ENCODE measurements around the gene RLN3. TPM values are rescaled to one million over a fixed set of nuclear protein-coding genes. Genes with fewer than 3 reads are reported as not detected.

RLN3 gene
- total and polyA plus RNA-seq, 9 of the 15 experiments (the other 6 are each of a cell fraction or from before 2014, with no cell fraction given): 0.31 to 1.2 (median 0.71) TPM; not detected in 6

DNA sequence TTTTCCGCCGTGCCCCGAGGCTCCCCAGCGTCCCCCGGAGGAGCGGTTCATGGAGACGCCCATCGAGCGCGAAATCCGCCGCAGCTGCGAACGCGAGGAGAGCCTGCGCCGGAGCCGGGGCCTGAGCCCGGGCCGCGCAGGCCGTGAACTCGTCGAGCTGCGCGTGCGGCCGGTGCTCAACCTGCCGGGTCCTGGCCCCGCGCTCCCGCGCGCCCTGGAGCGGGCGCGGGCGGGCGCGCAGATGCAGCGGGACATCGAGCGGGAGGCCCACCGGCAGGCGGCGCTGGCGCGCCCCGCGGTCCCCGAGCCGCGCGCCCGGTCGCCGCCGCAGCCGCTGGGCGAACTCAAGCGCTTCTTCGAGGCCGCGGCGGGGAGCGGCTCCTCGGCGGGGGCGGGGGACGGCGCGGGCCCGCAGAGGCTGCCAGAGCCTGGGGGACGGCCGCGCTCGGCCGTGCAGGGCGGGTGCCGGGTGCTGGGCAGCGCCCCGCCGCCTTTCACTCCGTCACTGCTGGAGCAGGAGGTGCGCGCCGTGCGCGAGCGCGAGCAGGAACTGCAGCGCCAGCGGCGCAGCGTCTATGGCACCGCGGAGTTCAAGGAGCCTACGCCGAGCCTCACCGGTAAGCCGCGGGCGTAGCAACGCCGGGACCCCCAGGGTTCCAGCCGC, 45.4 kb downstream of the RLN3 start (continued):
- TF ChIP-seq ZNF766 (CRISPR knock-in tag; conservative IDR thresholded peaks at IDR 0.05) (no peak; the same call in 1 of the 2 replicates), BCOR (IDR thresholded peaks at IDR 0.05) (no peak), SP2 (IDR thresholded peaks at IDR 0.05; ENCODE audit: extremely low read depth, low read depth, low read length, poor library complexity, severe bottlenecking) (no peak), PHTF2 (CRISPR knock-in tag; IDR thresholded peaks at IDR 0.05) (no peak), MAFK (IDR thresholded peaks at IDR 0.05; ENCODE audit: low read length) (no peak), HDAC1 (IDR thresholded peaks at IDR 0.05) (no peak), CHCHD3 (CRISPR knock-in tag; IDR thresholded peaks at IDR 0.05) (no peak), CBX3 (IDR thresholded peaks at IDR 0.05; ENCODE audit: borderline replicate concordance in 1 of 2, low read length in 2 of 2) (no peak), SNRNP70 (optimal IDR thresholded peaks at IDR 0.05; ENCODE audit: low read depth, low read length) (no peak), FOXA1 (IDR thresholded peaks at IDR 0.05; ENCODE audit: borderline replicate concordance) (no peak), KAT7 (CRISPR knock-in tag; IDR thresholded peaks at IDR 0.05; ENCODE audit: borderline replicate concordance) (no peak), KDM1A (IDR thresholded peaks at IDR 0.05) (no peak), SIN3A (IDR thresholded peaks at IDR 0.05; ENCODE audit: borderline replicate concordance in 2 of 2, control insufficient read depth in 1 of 2, low read depth in 2 of 2, low read length in 2 of 2) (peak in 1 of 2 experiments; percentile 41; a peak in 2 of 4 replicates), U2AF1 (optimal IDR thresholded peaks at IDR 0.05; ENCODE audit: low read depth, low read length) (no peak), HMGN3 (IDR thresholded peaks at IDR 0.05; ENCODE audit: borderline replicate concordance, extremely low read depth, insufficient read length, low read depth, low read length) (peak; percentile 80), TAF15 (IDR thresholded peaks at IDR 0.05; ENCODE audit: low read depth, low read length) (no peak; the same call in 1 of the 2 replicates), NCOA6 (IDR thresholded peaks at IDR 0.05) (no peak), CBFA2T3 (IDR thresholded peaks at IDR 0.05) (no peak), GATAD2B (IDR thresholded peaks at IDR 0.05; ENCODE audit: borderline replicate concordance) (peak; percentile 98)
- TF ChIP-seq, protein P1, sequence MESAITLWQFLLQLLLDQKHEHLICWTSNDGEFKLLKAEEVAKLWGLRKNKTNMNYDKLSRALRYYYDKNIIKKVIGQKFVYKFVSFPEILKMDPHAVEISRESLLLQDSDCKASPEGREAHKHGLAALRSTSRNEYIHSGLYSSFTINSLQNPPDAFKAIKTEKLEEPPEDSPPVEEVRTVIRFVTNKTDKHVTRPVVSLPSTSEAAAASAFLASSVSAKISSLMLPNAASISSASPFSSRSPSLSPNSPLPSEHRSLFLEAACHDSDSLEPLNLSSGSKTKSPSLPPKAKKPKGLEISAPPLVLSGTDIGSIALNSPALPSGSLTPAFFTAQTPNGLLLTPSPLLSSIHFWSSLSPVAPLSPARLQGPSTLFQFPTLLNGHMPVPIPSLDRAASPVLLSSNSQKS (CRISPR knock-in tag; IDR thresholded peaks at IDR 0.05): no peak
- TF ChIP-seq, protein P2, sequence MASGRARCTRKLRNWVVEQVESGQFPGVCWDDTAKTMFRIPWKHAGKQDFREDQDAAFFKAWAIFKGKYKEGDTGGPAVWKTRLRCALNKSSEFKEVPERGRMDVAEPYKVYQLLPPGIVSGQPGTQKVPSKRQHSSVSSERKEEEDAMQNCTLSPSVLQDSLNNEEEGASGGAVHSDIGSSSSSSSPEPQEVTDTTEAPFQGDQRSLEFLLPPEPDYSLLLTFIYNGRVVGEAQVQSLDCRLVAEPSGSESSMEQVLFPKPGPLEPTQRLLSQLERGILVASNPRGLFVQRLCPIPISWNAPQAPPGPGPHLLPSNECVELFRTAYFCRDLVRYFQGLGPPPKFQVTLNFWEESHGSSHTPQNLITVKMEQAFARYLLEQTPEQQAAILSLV (tag; IDR thresholded peaks at IDR 0.05): no peak
- TF ChIP-seq, protein P3, sequence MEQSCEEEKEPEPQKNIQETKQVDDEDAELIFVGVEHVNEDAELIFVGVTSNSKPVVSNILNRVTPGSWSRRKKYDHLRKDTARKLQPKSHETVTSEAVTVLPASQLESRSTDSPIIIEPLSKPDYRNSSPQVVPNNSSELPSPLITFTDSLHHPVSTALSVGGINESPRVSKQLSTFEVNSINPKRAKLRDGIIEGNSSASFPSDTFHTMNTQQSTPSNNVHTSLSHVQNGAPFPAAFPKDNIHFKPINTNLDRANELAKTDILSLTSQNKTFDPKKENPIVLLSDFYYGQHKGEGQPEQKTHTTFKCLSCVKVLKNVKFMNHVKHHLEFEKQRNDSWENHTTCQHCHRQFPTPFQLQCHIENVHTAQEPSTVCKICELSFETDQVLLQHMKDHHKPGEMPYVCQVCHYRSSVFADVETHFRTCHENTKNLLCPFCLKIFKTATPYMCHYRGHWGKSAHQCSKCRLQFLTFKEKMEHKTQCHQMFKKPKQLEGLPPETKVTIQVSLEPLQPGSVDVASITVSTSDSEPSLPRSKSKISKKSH (CRISPR knock-in tag; IDR thresholded peaks at IDR 0.05): no peak
- TF ChIP-seq, protein P4, sequence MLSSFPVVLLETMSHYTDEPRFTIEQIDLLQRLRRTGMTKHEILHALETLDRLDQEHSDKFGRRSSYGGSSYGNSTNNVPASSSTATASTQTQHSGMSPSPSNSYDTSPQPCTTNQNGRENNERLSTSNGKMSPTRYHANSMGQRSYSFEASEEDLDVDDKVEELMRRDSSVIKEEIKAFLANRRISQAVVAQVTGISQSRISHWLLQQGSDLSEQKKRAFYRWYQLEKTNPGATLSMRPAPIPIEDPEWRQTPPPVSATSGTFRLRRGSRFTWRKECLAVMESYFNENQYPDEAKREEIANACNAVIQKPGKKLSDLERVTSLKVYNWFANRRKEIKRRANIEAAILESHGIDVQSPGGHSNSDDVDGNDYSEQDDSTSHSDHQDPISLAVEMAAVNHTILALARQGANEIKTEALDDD (IDR thresholded peaks at IDR 0.05): no peak
- TF ChIP-seq, protein P5, sequence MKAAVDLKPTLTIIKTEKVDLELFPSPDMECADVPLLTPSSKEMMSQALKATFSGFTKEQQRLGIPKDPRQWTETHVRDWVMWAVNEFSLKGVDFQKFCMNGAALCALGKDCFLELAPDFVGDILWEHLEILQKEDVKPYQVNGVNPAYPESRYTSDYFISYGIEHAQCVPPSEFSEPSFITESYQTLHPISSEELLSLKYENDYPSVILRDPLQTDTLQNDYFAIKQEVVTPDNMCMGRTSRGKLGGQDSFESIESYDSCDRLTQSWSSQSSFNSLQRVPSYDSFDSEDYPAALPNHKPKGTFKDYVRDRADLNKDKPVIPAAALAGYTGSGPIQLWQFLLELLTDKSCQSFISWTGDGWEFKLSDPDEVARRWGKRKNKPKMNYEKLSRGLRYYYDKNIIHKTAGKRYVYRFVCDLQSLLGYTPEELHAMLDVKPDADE (conservative IDR thresholded peaks at IDR 0.05; ENCODE audit: control insufficient read depth, low read depth, low read length): peak; percentile 32; the same call in 1 of the 2 replicates

All from K562 (cell line).